DMS53 treated with DMSO at 0.1 percent for 48 hours (cell line): ENCODE data around the gene LHX2.

Experiments
- DNase-seq: peaks from one replicate; lab custom pipeline; 2025; ENCODE audit not compliant: unreplicated experiment; lab: John Stamatoyannopoulos, UW

Gene LHX2

DNA sequence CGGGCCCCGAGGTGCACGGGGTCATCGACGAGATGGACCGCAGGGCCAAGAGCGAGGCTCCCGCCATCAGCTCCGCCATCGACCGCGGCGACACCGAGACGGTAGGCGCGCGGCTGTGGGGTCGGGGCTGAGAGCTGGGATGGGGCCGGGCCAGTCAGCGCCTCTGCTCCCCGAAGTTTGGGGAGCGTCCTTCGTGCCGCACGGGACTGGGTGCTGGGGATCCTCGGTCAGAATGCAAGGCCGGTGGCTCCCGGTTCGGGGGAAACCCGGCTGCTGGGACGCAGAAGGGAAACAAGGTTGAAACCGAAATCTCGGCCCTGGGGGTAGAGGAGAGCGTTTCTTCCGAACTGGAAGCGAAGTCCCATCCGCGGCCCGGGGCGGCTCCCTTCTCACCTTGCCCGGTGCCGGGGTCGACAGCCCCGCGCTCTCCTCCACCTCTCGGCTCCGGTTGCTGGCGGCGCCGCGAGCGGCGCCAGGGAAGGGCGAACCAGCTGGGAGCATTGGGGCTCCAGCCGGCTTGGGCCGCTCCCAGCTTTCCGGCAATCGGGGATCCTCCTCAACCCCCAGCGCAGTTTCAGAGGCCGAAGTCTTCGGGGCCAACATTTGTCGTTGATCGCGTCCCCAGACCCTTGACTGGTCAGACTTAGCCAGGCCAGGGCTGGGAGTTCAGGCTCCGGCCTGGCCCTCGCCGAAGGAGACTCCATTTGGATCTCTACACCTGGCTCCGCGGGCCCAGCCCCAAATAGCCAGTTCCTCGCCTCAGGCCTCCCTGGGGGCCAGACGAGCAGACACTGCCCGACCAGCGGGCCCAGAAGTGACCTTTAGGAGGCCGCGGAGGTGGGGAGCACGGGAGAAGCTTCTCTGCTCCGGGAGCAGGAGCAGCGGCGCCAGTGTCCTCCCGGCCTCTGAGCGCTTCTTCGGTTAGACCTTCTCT is 1.1 kb downstream of the LHX2 start:
- no peak for DNase-seq

DNA sequence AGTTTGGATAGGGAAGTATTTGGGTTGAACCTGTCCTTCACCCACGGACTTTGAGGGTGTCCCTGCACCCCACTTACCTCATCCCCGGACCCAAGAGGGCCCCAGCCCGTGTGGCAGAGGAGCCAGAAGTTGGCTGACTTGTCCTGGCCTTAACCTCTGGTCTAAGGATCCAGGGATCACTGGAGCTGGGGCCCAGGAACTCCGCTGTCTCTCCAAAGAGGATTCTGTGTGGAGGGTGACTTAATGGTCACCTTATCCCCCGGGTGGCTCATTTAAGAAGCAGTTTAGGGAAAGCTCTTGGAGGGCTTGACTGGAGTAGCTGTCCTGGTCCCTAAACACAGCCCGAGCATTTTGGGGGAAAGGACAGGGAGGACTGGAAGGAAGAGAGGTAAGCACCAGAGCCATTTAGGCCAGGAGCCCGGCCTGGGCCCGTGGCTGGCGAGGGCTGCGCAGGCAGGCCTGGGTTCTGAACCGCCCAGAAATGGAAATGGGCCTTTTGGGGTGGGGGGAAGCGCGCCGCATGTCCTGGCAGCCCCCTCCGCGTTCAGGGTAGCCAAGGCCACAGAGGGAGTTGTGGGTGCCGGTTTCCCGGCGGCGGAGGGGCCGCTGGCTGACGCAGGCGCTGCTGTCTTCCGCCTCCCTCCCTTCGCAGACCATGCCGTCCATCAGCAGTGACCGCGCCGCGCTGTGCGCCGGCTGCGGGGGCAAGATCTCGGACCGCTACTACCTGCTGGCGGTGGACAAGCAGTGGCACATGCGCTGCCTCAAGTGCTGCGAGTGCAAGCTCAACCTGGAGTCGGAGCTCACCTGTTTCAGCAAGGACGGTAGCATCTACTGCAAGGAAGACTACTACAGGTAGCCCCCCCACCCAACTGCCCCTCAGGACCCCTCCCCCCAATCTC is 2.0 kb downstream of the LHX2 start:
- peak; percentile 24 for DNase-seq

GRCh38 chr9:124014211-124014955 is 2.8 kb downstream of the LHX2 start:
- DNase-seq = no peak

DNA sequence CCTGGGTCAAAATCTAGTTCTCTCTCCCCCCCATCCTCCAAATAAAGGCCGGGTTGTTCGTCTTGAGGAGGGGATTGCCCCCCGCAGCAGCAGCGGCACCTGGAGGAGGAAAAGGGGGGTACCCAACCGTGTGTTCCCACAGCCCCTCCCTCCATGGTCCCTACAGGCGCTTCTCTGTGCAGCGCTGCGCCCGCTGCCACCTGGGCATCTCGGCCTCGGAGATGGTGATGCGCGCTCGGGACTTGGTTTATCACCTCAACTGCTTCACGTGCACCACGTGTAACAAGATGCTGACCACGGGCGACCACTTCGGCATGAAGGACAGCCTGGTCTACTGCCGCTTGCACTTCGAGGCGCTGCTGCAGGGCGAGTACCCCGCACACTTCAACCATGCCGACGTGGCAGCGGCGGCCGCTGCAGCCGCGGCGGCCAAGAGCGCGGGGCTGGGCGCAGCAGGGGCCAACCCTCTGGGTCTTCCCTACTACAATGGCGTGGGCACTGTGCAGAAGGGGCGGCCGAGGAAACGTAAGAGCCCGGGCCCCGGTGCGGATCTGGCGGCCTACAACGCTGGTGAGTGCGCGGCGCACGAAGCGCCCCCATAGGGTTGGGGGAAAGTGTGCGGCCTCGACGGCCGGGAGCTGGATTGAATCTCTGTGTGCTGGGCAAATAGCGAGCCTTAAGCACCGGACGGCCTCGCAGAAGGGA is 3.5 kb downstream of the LHX2 start:
- DNase-seq = no peak

DNA sequence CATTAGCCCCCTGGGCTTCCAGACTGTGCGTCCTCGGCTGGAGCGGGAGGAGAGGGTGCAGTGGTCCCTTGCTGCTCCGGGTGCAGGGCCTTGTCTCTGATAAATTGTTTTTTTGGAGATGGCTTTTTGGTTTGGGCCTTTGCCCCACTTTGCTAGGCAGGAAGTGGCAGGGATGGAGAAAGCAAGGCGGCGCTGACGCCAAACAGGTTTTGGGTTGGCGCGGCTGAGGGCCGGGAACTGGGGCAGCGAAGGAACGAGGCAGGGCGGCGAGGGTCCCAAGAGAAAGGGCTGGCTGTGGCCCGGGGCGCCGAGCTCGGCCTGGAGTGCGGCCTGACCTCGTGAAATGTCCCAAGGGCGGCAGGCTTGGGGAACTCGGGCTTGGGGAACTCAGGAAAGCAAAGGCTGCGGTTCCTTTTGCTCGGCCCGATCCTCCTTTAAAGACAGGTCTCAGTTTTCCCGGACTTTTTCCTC is 4.1 kb downstream of the LHX2 start:
- no peak for DNase-seq

DNA sequence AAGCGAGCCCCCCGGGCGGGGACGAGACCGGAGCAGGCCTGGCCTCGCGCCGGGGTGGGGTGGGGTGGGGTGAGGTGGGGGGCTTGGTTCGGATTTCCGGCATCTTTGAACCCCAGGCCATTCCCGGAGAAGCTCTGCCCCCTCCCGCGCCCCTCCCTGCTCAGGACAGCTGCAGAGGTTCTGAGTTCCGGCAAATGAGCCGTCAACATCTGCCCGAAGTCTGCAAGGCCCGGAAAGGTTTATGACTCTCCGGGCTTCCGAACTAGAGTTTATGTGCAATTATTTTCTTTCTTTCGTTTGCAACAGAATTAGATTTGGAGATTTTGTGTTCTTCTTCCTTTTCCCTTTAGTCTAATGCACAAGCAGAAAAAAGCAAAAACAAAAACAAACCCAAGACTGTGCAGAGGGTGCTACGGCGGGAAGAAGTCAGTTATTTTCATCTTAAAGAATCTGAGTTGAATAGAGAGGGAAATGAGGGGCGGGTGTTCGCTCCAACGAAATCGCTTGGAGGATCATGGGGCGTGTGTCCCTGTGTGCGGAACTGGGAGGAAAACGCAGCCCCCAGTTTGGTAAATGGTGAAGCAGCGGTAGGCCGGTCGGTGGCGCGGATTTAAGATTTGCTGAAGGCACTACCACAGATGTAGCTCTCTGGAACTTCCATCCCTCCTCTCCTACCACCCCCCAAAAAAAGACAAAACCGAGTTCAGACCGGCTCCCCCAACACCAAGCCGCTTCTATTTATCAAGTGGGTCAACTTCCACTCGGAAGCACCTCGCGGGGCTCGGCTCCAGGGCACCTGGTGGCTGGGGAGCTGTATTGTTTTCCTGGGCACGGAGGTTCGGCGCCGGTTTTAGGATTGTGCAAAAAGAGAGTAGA is 4.8 kb downstream of the LHX2 start:
- DNase-seq = no peak

DNA sequence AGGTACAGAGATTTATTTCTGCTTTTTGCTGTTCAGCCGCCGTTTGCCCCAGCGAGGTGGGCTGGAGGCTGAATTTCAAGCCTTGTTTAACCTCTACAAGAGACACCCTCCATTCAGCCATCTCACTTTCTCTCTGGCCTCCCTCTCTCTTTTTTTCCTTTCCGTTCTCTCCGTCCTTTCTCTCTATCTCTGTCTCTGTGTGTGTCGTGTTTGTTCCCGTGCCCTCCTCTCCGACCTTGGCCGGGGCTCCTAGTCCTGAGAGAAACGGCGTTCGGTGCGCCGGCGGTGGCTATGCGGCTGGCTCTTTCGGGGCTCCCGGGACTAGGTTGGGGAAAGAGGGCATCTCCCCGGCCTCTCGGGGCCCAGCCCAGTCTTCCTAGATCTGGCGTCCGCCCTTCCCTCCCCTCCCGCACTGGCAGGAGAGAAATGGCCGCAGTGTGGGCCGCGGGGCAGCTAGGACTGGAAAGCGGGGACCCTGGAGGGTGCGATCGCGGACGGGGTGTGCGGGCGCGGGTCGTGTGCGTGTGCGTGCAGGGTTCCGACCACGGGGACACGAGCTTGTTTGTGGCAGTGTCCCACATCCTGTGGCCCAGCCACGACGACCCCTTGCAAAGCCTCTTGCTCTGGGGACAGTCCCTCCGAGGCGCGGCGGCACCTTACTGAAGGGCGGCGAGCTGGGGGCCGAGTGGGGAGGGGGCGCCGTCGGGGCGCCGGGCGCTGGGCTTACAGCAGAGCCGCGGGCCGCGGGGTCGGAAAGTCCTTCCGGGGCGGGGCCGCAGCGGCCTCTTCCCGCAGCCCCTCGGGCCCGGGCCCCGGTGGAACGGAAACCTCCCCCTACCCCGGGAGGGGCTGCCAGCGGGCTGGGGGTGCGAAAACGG is 5.7 kb downstream of the LHX2 start:
- DNase-seq = no peak

DNA sequence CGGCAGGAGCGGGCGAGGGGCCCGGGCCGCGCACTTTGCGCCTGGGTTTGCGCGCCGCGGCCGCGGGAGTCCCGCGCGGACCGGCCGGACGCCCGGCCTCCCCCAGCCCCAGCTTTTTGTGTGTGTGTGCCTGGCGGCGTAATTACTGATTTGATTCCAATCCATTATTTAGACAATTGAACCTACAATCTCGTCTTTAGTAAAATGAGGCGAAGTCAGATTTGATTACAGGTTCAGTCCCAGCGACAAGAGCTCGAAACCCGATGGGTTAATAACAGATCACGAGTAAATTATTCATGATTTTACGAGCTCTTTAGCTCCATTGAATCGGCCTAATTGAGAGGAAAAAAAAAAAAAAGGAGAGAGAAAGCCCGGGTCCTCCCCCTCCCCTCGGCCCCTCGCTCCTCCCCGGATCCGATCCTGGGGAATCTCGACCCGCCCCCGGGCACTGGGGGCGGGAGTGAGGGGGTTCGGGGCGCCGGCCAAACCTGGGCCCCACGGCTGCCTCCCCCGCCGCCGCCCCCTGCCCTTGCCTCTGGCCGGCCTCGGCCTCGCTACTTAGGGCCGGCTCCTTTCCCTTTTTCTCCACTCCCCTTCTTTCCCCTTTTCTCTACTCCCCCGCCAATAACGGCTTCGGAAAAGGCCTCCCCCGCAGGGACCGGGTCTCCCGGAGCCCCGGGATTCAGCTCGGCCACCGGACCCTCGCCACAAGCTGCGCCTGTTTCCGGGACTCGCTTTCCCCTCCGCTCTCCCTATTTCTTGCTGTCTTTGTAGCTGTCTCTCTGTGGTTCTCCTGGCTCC is 6.6 kb downstream of the LHX2 start:
- DNase-seq = no peak

GRCh38 chr9:124018730-124019697 is 7.4 kb downstream of the LHX2 start:
- DNase-seq = no peak

DNA sequence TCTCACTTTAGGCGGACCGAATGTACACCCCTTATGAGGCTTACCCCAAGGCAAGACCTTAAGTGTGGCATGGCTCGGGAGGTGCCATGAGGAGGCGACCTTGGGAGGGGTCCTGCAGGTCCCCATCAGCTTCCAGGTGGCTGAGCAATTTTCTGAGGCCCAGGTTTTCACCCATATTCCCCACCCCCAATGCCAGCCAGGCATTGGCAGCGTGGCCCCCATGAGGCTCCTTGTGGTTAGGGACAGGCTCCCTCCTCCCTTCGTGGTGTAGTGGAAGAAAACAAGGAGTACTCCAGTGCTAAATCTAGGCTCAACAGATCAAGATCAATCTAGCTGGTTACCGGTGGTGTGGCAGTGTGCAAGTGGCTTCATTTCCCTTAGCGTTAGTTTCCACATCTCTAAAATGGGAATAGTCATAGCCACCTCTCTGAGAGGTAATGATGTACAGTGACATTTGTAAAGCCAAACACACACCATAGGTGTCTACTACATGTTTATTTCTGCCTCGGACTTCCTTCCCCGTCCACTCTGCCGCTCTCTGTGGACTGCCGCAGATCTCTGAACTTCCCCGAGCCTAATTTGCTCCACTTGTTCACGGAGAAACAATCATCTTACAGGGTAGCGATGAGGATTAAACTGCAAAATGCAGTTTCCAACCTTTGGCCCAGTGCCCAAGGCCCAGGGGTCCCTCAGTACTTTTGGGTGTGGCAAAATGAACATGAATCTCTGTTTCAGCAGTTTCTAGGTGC is 8.4 kb downstream of the LHX2 start:
- DNase-seq = no peak

DNA sequence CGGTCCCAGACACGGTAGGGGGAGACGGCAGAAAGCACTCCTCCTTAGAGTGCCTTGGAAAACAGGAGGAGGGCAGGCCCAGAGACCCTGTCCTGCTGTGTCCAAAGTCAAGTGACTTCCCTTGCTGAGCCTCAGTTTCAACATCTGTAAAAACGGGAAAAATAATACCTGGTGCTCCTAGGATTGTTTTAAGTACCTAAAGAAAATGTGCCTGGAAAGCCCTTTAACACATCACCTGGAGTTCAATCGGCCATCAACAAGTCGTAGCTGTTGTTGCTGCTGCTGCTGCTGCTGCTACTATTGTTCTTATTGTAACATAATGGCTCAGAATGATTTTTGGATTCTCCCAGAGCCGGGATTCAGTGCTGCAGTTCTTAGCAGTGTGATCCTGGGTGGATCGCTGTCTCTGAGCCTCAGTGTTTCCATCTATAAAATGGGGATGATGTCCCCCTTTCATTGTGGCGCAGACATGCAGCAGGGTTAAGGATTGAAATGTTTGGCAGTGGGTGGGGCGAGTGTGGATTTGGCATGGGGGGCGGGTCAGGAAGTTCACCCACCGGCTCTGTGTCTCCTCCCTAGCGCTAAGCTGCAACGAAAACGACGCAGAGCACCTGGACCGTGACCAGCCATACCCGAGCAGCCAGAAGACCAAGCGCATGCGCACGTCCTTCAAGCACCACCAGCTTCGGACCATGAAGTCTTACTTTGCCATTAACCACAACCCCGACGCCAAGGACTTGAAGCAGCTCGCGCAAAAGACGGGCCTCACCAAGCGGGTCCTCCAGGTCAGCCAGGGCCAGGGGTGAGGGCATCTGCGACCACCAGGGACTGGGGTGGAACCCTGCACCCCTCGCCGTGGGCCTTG is 9.2 kb downstream of the LHX2 start:
- DNase-seq = no peak

GRCh38 chr9:124021385-124021769 is 9.8 kb downstream of the LHX2 start:
- no peak for DNase-seq

DNA sequence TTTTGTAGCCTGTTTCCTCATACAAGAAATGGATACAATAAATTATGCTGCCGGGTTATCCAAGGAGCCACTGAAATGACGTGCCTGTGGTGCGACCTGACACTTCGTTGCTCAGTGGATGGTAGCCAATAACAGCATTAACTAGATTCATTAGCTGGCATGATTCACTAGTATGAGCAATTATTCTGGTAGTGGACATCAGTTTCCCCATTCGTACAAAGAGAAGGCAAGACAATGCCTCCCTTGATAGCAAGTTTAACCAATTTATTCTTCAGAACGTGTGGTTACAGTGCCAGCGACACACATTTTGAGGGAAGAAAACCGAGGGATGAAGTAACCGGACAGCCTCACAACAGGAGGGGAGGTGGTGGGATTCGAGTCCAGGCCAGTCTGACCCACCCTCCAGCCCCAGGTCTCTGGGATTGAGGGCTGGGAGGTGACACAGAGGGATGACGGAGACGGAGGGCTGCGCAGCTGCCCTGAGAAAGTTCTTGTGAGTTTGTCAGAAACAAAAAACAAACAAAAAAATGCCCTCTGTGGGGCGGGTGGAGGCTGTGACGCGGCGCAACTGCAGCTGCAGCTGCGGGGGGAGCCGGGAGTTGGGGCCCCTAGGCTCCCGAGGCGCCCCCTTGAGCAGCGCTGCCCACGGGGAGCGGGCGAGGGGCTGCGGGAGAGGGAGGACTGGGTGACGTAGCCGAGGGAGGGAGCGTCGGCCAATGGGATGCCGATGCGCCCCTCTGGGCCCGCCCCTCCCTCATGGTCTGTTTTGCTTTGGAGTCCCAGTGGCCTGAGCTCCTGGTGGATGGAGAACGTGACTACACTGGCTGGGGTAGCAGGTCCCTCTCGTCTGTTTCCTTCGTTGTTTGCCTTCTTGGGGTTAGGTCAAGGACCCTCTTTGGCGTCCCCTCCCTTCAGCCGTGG is 10.9 kb downstream of the LHX2 start:
- DNase-seq = no peak

GRCh38 chr9:124024107-124024506 is 12.5 kb downstream of the LHX2 start:
- DNase-seq = no peak
